GM12874 (cell line): ENCODE results near the gene PLOD3.

Experiments used
- CTCF ChIP-seq: IDR thresholded peaks from 2 replicates; pipeline ENCODE4 v1.5.1; 2011; ENCODE audit warnings: low read depth, mild to moderate bottlenecking, control low read depth, low read length, moderate library complexity; ENCODE audit not compliant: insufficient read depth

Gene PLOD3

GRCh38 chr7:101177644-101178043 is 39.7 kb downstream of the PLOD3 start:
- TF ChIP-seq CTCF = no peak

DNA sequence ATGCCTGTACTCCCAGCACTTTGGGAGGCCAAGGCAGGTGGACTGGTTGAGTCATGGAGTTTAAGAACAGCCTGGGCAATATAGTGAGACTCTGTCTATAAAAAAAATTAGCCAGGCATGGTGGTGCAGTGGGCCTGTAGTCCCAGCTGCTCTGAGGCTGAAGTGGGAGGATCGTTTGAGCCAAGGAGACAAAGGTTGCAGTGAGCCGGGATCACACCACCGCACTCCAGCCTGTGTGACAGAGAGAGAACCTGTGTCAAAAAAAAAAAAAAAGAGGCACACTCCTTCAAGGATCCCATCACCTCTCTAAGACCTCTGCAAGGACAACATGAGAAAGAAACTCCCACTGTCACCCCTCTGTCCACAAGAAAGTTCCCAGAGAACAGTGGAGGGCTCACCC is 41.7 kb downstream of the PLOD3 start:
- TF ChIP-seq CTCF = no peak

DNA sequence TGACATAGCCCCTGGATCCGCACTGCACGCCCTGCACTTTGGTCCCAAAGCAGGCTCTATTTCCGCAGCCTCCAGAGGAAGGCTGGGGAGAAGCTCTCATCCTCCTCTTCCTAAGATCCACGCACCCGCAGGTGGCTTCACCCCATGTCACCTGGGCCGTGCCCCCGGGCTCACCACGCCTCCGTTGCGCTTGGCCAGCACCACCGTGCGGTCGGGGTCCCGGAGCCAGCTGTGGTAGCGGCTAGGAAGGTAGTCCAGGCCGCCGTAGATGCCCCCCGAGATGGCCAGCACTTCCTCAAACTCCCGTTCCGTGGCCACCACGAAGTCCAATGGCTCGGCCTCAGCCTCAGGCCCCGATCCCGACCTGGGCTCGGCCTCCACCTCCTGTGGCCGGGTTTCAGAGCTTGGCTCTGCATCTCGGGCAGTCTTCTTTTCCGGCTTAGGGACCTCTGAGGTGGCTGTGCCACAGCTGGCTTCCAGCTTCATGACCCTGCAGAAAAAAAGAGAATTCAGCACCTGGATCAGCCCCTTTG is 43.0 kb downstream of the PLOD3 start:
- TF ChIP-seq CTCF = no peak

DNA sequence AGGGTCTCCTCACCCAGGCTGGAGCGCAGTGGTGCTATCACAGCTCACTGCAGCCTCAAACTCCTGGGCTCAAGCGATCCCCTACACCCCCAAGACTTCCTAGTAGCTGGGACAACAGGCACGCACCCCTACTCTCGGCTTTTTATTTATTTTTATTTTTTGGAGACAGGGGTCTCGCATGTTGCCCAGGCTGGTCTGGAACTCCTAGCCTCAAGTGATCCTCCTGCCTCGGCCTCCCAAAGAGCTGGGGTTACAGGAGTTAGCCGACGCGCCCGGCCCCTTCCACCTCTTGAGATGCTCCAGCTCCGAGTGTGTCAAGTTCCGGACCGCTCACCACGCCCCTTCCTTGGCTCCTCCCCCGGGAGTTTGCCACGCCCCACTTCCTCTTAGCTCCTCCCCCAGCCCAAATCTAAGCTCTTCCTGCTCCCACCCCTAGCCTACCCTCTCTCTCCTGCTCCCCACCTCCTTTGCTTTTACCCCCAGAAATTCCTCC is 43.6 kb downstream of the PLOD3 start:
- no peak for TF ChIP-seq CTCF

GRCh38 chr7:101172854-101173751 is 44.3 kb downstream of the PLOD3 start:
- TF ChIP-seq CTCF = no peak

DNA sequence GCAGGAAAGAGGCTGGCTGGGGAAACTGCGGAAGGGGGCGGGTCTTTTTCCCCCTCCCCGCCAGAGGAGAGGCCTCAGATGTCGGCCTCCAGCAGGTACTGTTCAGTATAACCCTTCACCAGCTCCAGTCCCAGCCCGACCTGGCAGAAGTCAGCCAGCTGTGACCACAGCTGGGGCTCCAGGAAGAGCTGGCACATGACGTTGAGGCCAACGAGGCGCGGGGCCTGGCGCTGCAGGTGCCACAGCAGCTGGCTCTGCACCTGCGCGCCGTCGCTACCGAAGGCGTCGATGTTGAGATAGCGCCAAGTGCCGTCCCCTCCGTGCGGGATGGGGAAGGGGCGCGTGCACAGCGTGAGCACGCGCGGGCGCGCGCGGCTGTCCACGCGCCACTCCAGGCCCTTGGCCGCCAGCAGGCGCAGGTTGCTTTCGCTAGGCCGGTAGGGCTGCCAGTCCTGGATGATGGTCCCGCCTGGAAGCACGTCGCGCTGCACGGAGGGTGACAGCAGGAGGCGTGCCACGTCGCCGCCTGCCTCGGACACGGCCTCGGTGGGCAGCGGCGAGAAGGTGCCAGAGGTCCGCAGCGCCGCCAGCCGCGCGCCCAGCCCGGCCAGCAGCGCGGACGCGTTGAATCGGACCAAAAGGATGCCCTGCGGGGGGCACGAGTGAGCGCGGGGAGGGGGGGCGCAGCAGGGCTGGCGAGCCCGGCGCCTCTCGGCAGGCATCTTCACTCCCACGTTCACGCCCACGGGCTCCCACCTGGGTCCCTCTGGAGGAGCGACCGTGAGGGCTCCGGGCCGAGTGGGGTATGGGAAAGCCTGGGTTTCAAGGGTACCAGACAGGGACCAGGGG is 45.2 kb downstream of the PLOD3 start:
- TF ChIP-seq CTCF = no peak

- no peak for TF ChIP-seq CTCF
Measured at GRCh38 chr7:101171442-101171837, 45.9 kb downstream of the PLOD3 start.
